Progenitor cell of endocrine pancreas (in vitro differentiated cells): Measurements from ENCODE around the gene TTC33. TPM values are rescaled to one million over a fixed set of nuclear protein-coding genes. Genes with fewer than 3 reads are reported as not detected.
"Not testable (repeated sequence)": the region's sequence is repeated elsewhere in the genome, so short reads cannot be mapped to it uniquely, and the experiment has no call there.

Experiments
- DNase-seq: peaks from one replicate; pipeline ENCODE4 v3.0.0; 2021; ENCODE audit warnings: low spot score; ENCODE audit not compliant: unreplicated experiment
- H3K27ac Mint-ChIP-seq: 2 replicates; pipeline ENCODE4 v1.8.0; 2021; ENCODE audit warnings: mild to moderate bottlenecking, moderate library complexity, mixed read lengths
- H3K27me3 Mint-ChIP-seq: 2 replicates; pipeline ENCODE4 v1.8.0; 2021; ENCODE audit warnings: mixed read lengths
- H3K36me3 Mint-ChIP-seq: 2 replicates; pipeline ENCODE4 v1.8.0; 2022; ENCODE audit warnings: mixed read lengths; ENCODE audit not compliant: insufficient read depth
- H3K4me1 Mint-ChIP-seq: 2 replicates; pipeline ENCODE4 v1.8.0; 2021; ENCODE audit warnings: low read depth, mixed read lengths
- H3K4me3 Mint-ChIP-seq: 2 replicates; pipeline ENCODE4 v1.8.0; 2021; ENCODE audit warnings: low read depth, mild to moderate bottlenecking, moderate library complexity, mixed read lengths
- H3K9me3 Mint-ChIP-seq: 2 replicates; pipeline ENCODE4 v1.8.0; 2021; ENCODE audit warnings: low read depth, mixed read lengths
- CTCF ChIP-seq: fragments of 200-600 bp; sonication (generic); IDR thresholded peaks from one replicate; pipeline ENCODE4 v1.5.0; 2021; ENCODE audit warnings: antibody characterized with exemption, mild to moderate bottlenecking; ENCODE audit not compliant: unreplicated experiment
- total RNA-seq: library from RNA; stranded (reverse); gene quantifications from 2 replicates; pipeline ENCODE4 v1.2.1, GENCODE V29; 2021

Gene TTC33
- total RNA-seq, 1 donor from 2014 or later = 25.4 TPM

GRCh38 chr5:40570408-40571129, 185.2 kb downstream of the TTC33 start:
- TF ChIP-seq CTCF = no peak

GRCh38 chr5:40569546-40570270, 186.1 kb downstream of the TTC33 start:
- Mint-ChIP-seq H3K4me3 (no peak overlapping the region), H3K4me1 (no peaks in the 10 kb centered on the region), H3K9me3 (no peaks in the 10 kb centered on the region), H3K27ac (no peak overlapping the region), H3K36me3 (no peaks in the 10 kb centered on the region), H3K27me3 (no peaks in the 10 kb centered on the region)
- TF ChIP-seq CTCF = no peak
- DNase-seq = no peak

More at GRCh38 chr5:40570408-40571129, 185.2 kb downstream of the TTC33 start:
- no peaks in the 10 kb centered on the region for H3K9me3 Mint-ChIP-seq
- no peak overlapping the region for H3K4me3 Mint-ChIP-seq
- DNase-seq = no peak
- H3K27ac Mint-ChIP-seq = no peak overlapping the region
- no peaks in the 10 kb centered on the region for H3K27me3 Mint-ChIP-seq
- H3K36me3 Mint-ChIP-seq = no peaks in the 10 kb centered on the region
- H3K4me1 Mint-ChIP-seq = no peaks in the 10 kb centered on the region

- no peaks in the 10 kb centered on the region for H3K36me3 Mint-ChIP-seq
- H3K4me1 Mint-ChIP-seq = no peaks in the 10 kb centered on the region
- no peak overlapping the region for H3K27ac Mint-ChIP-seq
- DNase-seq = no peak
- no peak overlapping the region for H3K4me3 Mint-ChIP-seq
- no peak for TF ChIP-seq CTCF
- no peaks in the 10 kb centered on the region for H3K27me3 Mint-ChIP-seq
- no peaks in the 10 kb centered on the region for H3K9me3 Mint-ChIP-seq
Observed at GRCh38 chr5:40568548-40568947, 187.2 kb downstream of the TTC33 start.

GRCh38 chr5:40563173-40563572, 192.6 kb downstream of the TTC33 start:
- not testable (repeated sequence) for H3K4me3 Mint-ChIP-seq, DNase-seq, H3K36me3 Mint-ChIP-seq, H3K9me3 Mint-ChIP-seq, H3K27me3 Mint-ChIP-seq, H3K4me1 Mint-ChIP-seq, H3K27ac Mint-ChIP-seq

- H3K9me3 Mint-ChIP-seq = no peaks in the 10 kb centered on the region
Observed at GRCh38 chr5:40560474-40561110, 195.2 kb downstream of the TTC33 start.

More at GRCh38 chr5:40560474-40561110, 195.2 kb downstream of the TTC33 start:
- TF ChIP-seq CTCF = no peak
- H3K4me3 Mint-ChIP-seq = no peak overlapping the region
- no peaks in the 10 kb centered on the region for H3K36me3 Mint-ChIP-seq
- H3K27me3 Mint-ChIP-seq = no peaks in the 10 kb centered on the region
- H3K27ac Mint-ChIP-seq = no peak overlapping the region
- no peaks in the 10 kb centered on the region for H3K4me1 Mint-ChIP-seq
- no peak for DNase-seq
